GM10266 (cell line): Measurements from ENCODE around the gene CFAP74.

Experiments used
- DNase-seq: peaks from one replicate; pipeline ENCODE4 v3.0.0; 2012; ENCODE audit errors: extremely low spot score
- CTCF ChIP-seq: IDR thresholded peaks from 2 replicates; pipeline ENCODE4 v1.5.1; 2012; ENCODE audit warnings: mild to moderate bottlenecking, low read depth; ENCODE audit not compliant: control insufficient read depth, insufficient read depth; ENCODE audit errors: missing control alignments

Gene CFAP74

GRCh38 chr1:1908506-1908791, 95.1 kb downstream of the CFAP74 start:
- TF ChIP-seq CTCF, result no peak
- no peak for DNase-seq

GRCh38 chr1:1907098-1907736, 96.4 kb downstream of the CFAP74 start:
- no peak for DNase-seq
- TF ChIP-seq CTCF, result no peak

GRCh38 chr1:1906185-1907097, 97.1 kb downstream of the CFAP74 start:
- peak; percentile 82 for DNase-seq
- peak; percentile 96 for TF ChIP-seq CTCF

GRCh38 chr1:1903224-1903623, 100.4 kb downstream of the CFAP74 start:
- TF ChIP-seq CTCF, result no peak
- no peak for DNase-seq

- DNase-seq, result no peak
- no peak for TF ChIP-seq CTCF
Observed at GRCh38 chr1:1901641-1902294, 101.8 kb downstream of the CFAP74 start.

- DNase-seq, result no peak
- no peak for TF ChIP-seq CTCF
Observed at GRCh38 chr1:1900883-1901640, 102.5 kb downstream of the CFAP74 start.

- no peak for DNase-seq
- TF ChIP-seq CTCF, result no peak
Observed at GRCh38 chr1:1899967-1900327, 103.6 kb downstream of the CFAP74 start.
